NCI-H146 (cell line): ENCODE data around the gene SNX30.
A peak's percentile ranks its signal among the peaks of the same experiment; 100 is the strongest.

ENCODE experiments used
- DNase-seq: peaks from one replicate; lab custom pipeline; 2025; lab: John Stamatoyannopoulos, UW

SNX30 gene

DNA sequence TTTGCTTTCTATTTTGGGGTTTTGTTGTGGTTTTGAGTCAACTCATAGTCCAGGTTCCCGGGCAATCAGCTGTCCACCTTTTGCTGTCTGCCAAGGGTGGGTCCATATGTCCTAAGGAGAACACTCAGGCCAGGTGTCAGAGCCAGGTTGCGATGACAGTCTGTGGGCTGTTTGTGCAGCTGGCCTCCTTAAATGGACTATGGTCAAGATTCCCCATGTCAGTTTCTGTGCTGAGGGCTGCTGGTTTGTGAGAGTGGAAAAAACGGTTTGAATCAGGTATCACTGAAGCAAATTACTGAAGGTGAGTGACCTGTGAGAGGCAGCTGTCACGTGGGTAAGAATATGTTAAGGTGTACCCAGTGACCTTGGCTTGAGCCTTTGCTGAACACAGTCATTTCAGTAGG lies 33.0 kb downstream of the SNX30 start:
- peak; percentile 84 for DNase-seq

DNA sequence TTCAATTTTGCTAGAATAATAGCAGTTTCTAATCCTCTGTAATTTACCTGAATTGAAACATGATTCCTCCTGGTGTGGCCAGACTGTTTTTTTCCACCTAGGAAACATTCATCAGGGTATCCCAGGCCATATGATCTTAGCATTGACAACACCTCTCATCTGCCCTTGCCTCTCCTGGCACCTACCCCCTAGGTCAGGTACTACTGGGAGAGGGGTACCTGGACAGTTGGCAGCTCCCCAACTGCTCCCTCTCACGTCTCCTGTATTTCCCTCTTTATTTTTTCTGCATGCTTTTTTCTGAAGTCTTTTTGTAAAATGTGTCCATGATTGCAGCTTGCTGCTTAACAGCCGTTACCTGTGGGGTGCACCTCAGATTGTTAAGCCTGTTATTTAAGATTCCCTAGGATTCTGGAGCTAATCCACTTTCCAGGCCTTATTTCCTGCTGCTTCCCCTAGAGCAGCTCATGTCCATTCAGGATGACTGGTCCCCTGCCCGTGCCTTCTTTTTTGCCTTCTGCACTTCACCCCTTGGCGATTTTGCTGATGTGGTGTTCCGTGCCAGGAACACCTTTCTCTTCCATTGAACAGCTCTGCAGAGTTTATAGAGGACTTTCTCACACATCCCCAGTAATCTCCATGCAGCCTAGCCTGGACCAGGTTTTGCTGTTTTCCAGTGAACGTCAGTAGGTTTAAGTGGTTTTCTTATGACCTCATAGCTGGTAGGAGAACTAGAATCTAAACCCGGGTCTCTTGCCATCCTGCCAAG lies 33.6 kb downstream of the SNX30 start:
- DNase-seq, result peak; percentile 69

DNA sequence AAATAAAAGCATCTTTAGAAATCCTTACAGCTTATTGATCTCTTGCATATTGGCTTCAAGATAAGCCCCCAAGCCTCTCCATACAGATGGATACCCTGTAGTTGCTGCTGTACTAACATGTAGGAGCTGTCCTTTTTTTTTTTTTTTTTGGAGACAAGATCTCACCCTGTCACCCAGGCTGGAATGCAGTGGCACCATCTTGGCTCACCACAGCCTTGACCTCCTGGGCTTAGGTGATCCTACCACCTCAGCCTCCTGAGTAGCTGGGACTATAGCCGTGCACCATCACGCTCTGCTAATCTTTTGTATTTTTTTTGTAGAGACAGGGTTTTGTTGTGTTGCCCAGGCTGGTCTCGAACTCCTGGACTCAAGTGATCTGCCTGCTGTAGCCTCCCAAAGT lies 35.4 kb downstream of the SNX30 start:
- no peak for DNase-seq

DNA sequence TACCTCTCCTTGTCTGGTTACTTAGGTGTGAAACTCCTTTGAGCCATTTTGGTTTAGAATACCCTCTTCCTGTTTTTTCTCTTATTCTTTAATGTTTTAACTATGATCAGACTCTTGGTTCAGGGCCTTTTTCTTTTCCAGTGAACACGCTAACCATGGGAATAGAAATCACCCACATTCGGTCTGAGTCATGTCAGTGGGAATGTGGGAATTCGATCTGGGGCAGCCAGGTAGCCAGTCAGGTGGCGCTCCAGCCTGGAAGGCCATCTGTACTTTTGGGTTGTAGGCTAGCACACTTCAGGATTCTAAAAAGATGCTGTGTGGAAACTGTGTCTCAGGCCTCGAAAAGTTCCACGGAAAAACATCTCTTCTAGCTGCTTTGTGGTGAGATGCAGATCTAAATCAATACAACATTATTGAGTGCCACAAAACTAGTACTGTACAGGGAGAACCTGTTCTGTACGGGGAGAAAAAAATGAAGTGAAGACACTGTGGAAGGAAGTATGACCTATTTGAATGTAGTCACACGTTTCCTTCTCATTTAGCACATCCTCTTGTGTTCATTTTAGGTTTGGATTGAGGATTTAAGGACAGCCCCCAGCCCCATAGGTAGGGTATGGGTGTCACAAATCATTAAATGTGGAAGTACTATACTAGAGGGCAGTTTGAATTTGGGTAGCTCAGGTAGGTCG lies 36.4 kb downstream of the SNX30 start:
- no peak for DNase-seq

DNA sequence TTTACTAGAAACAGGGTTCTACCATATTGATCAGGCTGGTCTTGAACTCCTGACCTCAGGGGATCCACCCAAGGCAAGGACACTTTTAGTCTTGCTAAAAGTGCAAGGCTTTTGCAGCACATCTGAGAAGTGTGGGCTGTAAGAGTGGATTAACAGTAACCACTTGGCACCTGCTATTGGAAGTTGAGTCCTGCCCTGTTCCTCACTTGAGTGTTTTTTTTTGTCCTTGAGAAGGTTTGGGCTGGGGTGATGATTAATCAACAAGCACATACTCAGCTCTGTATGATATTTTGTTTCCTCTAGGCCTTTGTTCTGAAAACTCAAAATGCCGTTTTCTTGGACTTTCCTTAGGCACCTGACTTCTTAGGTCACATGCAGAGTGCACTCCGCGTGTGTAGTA lies 37.4 kb downstream of the SNX30 start:
- no peak for DNase-seq

DNA sequence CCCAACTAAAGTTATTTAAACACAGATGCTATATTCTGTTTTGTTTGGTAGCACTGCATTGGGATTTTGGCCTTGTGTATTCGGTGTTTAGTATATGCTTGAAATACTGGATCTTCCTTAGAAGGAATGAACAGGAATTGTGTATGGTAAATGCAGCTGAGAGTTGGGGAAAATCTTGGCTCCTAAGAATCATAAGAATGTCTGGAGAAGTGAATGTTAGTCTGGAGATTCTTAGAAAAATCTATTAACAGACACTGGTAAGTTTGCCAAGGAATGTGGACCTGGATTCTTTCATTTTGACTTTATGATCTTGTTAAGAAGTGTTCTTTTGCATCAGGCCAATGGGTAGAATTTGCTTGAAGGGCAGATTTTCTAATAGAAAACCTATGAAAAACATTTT lies 38.9 kb downstream of the SNX30 start:
- no peak for DNase-seq

DNA sequence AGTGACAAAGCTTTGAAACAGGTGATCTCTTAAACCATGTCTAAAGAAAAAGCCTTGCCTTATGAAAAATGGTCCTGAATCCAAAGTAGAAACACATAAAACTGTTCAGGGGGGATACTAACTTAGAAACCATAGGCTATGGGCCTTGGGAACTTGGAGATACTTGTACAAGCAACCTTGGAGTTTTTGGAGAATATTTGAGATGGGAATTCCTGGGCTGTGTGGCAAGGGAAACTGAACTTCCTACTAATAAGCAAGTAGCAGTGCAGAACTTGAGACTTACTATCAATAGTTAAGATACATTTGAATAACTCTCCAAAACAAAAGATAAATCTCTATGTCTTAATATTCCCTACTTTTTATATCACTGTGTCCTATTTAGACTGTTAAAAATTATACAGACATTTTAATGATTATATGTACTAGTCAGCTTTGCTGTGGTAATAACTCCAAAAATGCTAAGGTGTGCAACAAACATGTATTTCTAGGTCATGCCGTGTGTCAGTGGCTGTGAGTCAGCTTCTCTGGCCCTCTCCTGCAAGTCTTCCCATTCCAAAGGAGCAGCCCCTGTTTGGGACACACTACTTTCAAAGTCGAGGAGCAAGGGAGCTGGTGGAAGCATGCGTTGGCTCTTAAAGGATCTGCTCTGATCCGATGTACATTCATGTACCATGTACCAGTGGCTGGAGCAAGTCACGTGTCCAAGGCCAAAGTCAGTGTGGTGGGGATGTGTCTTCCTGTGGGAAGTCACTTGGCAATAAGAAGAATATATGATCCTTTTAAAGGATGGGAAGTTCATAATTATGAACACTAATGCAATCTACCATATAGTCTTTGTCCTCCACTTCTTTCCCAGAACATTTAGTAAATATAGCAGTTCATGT lies 39.6 kb downstream of the SNX30 start:
- DNase-seq, result no peak

DNA sequence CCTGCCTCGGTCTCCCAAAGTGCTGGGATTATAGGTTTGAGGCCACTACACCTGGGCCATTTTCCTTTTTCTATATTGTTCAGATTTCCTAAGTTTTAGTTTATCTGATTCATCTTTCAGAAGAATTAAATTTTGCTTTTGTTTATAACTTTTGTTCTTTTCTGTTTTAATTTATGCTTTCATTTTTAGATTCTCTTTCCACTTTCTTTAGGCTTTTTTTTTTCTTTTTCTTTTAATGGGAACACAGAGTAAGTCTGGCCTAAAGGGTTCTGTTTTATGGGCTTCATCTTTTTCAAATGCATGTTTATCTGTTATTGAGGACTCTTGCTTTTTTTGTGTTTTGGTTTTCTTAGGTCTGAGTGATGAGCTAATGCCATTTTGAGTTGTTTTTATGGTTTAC lies 42.1 kb downstream of the SNX30 start:
- no peak for DNase-seq

DNA sequence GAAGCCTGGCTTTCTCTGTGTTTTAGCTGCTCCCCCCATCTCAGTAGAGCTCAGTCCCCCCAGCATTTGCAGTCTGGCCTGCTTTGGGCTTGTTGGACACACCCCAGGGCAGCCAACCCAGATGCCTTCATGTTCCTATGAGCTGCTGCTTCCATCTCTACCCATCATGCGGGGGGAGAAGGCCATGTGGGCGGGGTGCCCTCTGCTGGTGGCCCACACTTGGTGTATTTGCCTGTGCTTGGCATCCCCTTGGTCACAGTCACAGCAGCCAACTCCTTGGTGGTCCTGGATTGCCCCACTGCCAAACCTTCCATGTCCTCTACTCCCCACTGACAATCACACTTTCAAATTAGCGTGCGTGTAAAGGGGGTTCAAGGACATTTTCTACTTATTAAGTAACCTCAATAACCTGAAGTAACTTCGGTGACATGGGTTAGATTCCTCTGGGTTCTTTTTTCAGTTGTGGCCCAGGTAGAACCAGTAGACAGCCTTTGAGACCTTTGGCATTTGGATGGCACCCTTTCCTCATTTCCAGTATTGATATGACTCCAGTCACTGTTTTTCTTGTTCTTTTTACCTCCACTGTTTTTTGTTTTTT lies 42.8 kb downstream of the SNX30 start:
- peak; percentile 54 for DNase-seq

DNA sequence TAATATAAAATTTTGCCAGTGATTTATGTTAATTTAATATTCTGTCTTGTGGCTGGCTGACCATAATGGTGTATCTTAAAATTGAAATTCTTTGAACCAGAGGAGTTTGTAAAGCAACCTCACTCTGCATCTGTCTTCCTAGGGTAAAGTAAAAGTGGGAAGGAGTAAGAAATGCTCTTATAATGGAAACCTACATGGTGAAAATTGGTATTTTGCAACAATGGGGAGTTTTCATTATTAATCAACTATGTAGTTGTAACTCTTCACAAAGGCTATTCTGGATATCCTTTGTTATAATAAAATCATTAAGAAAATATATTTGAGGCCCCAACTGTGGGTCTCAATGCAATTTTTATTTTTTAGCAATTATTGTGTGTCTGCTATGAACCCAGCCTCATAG lies 44.2 kb downstream of the SNX30 start:
- DNase-seq, result no peak

DNA sequence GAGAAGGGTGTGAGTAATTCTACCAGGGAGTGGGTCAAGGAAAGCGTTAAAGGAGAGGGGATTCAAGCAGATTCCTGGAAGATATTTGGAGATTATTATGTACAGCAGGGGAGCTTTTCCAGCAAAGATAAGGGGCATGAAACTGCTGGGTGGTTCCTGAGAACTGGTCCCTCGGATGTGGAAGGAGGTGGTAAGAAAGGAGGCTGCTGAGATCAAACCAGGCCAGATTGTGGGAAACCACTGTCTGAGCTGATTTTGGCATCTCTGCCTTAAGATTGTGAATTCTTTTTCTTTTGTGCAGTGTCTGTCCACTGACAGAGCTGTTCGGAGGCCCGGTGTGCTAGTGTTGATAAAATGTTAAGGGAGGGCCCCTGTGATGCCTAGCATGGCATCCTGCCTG lies 45.4 kb downstream of the SNX30 start:
- no peak for DNase-seq

DNA sequence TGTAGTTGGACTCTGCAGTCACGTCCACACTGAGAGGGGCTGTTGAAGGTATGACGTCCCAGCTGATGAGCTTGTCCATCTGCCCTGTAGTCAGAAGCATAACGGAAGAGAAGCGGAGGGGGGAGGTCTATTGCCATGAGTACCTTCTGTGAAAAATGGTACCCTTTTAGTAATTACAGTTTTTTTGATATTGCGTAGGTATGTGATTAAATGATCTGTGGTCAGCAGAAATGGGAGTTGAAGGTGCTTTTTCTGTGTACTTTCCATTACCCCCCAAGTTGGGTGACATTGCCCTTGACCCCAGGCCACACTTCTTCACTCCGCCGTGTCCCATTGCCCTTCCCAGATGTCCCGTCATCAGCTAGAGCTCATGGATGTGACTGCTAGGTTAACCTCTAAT lies 45.9 kb downstream of the SNX30 start:
- no peak for DNase-seq

DNA sequence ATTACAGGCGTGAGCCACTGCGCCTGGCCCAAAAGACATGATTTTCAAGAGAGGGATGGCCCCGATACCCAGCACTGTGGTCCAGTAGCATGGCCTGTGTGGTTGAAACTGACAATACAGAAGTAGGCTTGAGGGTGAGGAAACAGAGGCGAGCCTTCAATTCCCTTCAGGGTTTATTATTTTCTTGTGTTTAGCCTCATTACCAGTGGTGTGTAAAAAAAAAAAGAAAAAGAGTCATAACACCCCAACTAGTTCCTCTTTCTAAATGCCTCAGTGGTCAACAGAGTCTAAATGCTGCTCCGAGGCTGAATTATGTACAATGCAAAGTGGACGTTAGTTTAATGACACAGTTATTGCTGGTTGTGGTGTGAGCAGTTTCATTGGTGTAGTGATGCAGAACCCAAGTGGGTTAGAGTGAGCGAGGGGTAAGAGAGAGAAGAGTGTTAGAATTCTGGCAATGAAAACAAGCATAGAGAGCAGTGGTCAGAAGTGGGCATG lies 58.8 kb downstream of the SNX30 start:
- no peak for DNase-seq

DNA sequence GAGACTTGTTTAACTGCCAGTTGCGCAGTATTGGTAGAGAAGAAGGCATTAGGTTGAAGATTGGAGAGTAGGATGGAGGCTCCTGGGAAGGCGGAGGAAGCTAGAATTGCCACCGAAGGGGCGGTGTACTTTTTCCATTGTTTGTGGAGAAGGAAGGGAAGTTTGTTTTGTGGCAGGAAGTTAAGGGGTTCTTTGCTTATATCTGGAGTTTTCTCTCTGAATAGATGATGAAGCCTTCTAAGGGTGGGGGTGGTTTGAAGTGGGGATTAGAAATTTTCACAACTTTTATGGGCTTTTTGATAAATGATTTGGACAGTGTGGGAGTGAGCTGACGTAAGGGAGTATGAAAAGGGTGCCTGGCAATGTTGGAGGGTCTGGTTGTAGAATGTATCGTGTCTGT lies 59.3 kb downstream of the SNX30 start:
- DNase-seq, result no peak

DNA sequence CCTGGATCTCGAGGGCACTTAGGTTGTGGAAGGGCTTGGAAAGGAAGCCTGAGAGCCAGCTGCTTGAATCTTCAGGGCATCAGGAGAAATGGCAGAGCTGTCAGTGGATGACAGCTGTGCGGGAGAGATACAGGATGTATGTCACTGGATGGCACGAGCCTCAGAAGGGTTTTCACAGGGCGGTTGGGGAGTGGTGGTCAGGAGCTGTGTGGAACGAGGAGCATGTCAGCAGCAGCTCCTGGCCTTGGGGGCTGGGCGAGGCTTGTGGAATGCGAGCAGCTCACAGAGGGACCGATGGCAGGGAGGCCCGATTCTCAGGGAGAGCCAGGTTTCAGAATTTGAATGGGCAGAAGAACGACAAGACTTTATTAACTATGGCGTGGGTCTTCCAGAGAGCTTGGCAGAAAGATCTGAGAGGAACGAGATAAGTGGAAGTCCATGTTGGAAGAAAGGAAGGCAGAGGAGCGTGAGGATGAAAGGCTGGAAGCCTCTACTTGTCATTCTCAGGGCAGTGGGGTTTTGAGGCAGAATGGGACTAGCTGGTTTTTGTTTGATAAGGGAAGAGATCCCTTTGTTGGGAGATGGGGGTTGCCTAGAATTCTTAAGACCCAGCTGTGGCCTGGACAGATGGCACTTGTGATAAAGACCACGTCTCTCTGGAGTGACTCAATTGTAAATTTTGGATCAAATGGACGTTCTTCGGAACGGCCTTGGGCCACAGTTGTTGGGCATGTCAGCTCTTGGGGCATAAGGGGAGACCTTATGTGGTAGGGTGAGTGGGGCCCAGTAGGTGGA lies 60.3 kb downstream of the SNX30 start:
- no peak for DNase-seq

DNA sequence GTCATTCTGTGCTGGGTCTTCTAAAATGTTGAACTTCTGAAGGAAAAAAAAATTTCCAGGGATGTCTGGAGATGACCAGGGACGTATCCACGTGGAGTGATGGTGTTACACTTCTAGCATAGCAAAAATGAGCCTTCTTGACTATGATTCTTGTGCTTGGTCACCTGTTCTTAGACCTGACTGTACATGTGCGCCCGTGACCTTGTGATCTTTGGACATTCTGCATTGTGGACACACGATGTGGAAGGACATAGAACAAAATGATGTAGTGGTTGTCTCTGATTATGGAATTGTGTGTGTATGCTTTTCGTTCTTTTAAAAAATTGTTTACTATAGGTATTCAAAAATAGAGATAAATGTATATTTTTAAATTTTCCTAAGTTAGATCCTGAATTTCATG lies 61.0 kb downstream of the SNX30 start:
- DNase-seq, result no peak

DNA sequence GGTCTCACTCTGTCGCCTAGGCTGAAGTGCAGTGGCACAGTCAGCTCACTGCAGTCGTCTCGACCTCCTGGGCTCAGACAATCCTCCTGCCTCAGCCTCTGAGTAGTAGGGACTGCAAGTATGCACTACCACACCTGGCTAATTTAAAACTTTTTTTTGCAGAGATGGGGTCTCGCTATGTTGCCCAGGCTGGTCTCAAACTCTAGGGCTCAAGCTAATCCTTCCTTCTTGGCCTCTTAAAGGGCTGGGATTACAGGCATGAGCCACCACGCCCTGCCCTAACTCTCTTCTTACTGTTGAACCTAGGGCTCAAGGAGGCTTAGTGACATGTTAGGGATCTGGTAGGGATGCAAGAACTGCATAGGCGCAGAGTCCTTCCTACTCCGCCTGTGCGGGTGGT lies 65.3 kb downstream of the SNX30 start:
- DNase-seq, result no peak

DNA sequence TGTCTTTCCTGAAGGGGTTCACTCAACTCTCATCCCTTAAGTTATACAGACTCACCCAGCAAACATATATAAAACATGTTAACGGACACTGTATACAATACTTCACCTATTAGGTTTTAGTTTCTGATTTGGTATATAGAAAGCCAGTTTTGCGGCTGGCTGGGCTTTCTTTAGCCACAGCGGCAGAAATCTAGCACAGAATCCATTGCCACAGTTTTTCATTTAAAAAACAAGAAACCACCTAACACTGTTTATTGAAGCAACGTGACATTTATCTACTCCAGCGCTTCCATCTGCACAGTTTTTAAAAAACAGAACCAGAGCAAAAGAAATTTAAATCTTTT lies 67.3 kb downstream of the SNX30 start:
- no peak for DNase-seq

DNA sequence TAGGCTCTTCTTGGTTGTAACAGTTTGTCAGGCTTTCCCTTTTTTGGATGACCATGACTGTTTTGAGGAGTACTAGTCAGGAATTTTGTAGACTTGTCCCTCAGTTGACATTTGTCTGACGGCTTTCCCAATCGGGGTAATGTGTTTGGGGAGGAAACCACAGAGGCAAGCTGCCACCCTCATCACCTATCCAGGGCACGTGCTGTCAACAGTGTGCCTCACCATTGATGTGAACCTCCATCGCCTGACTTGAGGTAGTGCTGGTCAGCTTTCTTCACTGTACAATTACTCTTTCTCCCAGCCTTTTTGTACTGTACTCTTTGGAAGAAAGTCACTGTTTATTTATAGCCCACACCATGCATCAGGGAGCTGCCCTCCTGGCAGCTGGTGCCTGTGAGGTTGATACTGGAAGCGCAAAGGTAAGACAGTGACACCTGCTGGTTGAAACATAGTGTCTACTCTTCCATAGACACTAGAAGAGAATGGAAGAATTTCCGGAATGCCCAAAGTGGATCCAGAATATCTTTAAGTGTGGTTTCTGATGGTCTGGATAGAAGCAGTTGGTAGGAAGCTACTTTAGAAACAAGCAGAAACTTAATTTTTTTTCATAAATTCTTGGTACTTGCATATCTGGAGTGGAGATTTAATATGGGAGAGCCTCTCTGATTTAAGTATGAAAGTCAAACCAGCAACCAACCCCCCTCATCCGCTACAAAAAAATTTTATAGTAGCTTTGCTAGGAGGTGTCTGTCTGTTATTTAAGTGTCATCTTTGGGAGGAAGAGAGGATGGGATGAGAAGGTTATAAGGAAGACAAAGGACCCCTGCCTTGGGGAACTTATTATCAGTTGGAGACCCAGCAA lies 69.3 kb downstream of the SNX30 start:
- peak; percentile 53 for DNase-seq

DNA sequence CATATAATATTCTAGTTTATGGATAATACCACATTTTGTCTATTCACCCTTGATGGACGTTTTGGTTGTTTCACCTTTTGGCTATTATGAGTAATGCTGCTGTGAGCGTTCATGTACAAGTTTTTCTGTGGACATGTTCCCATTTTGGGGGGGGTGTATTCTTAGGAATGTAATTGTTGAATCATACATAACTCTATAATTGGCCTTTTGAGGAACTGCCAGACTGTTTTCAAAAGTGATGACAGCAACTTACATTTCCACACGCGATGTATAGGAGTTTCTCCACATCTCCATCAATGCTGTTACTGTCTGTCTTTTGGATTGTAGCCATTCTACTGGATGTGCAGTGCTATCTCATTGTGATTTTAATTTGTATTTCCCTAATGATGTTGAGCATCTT lies 70.3 kb downstream of the SNX30 start:
- no peak for DNase-seq

DNA sequence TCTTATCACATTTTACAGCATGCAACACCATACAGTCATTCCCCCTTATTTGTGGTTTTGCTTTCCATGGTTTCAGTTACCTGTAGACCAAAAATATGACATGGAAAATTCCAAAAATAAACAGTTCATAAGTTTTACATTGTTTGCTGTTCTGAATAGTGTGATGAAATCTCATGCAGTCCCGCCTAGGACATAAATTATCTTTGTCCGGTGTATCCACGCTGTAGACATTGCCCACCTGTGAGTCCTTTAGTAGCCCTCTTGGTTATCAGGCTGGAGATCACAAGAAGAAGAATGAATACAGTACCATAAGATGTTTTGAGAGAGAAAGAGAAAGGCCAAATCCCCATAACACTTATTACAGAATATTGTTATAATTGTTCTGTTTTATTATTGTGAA lies 72.1 kb downstream of the SNX30 start:
- no peak for DNase-seq
